Esophagus squamous epithelium (tissue), 5 donors: Measurements from ENCODE around the gene ANKH. TPM values are rescaled to one million over a fixed set of nuclear protein-coding genes. Genes with fewer than 3 reads are reported as not detected.
"Not testable (repeated sequence)": the region's sequence is repeated elsewhere in the genome, so short reads cannot be mapped to it uniquely, and the experiment has no call there.

Experiments
- DNase-seq: peaks from one replicate; lab custom pipeline; 2025; lab: John Stamatoyannopoulos, UW
- H3K27ac ChIP-seq, 4 donors: fragments of 200-600 bp; sonication (generic); one replicate each; pipeline ENCODE4 v1.5.1; 2016 to 2019; ENCODE audit warnings: mild to moderate bottlenecking in 1 of 4
- H3K27me3 ChIP-seq, 4 donors: fragments of 200-600 bp; sonication (generic); 1 replicate in 3 of 4; 2 replicates in 1 of 4; pipeline versions ENCODE4 v1.5.1 to v1.6.0; 2017 to 2021; ENCODE audit warnings: antibody characterized with exemption in 1 of 4
- H3K36me3 ChIP-seq, 3 donors: fragments of 200-600 bp; sonication (generic); one replicate each; pipeline ENCODE4 v1.5.1; 2016 to 2019
- H3K4me1 ChIP-seq, 3 donors: fragments of 200-600 bp; sonication (generic); one replicate each; pipeline ENCODE4 v1.5.1; 2017 to 2019
- H3K4me3 ChIP-seq, 4 donors: fragments of 200-600 bp; sonication (generic); 1 replicate in 3 of 4; 2 replicates in 1 of 4; pipeline ENCODE4 v1.5.1; 2016 to 2019; ENCODE audit warnings: mild to moderate bottlenecking in 2 of 4, moderate library complexity in 1 of 4
- H3K9me3 ChIP-seq, 3 donors: fragments of 200-600 bp; sonication (generic); one replicate each; pipeline ENCODE4 v1.5.1; 2016 to 2019
- CTCF ChIP-seq, 6 experiments: fragments of 450-650 bp in 4 of 6; fragments of 200-600 bp in 2 of 6; sonication (generic) in 2 of 6; IDR thresholded peaks; one replicate each; pipeline ENCODE4 v1.5.1; 2016 to 2019; ENCODE audit warnings: antibody characterized with exemption in 6 of 6, mild to moderate bottlenecking in 4 of 6, moderate library complexity in 4 of 6
- POLR2A ChIP-seq, 4 donors: fragments of 450-650 bp; IDR thresholded peaks; one replicate each; pipeline ENCODE4 v1.6.1; 2017; ENCODE audit warnings: antibody characterized with exemption in 4 of 4, mild to moderate bottlenecking in 4 of 4, moderate library complexity in 3 of 4
- WGBS, 2 donors: methylation state at CpG; one replicate each; pipeline ENCODE4 v1.1.5; 2018; 5-methylcytosine and 5-hydroxymethylcytosine counted together
- intact Hi-C: fragments of 100-400 bp; cut with DNase I; formaldehyde crosslinking; loops from one replicate; pipeline ENCODE4 v1.15.0; 2022
- total RNA-seq, 4 donors: library from RNA; depleted of rRNA; stranded (reverse); fragments of >200 nt; gene quantifications; one replicate each; pipeline ENCODE4 v1.1.0, GENCODE V29; 2016
- donor health status: DM: yes; HTN: yes; CAD: no.

ANKH gene
- total RNA-seq, 4 donors from 2014 or later: 10.0 to 38.0 (median 16.7) TPM

GRCh38 chr5:14809369-14810155 is 62.0 kb downstream of the ANKH start:
- H3K36me3 ChIP-seq: no peaks in the 10 kb centered on the region
- TF ChIP-seq CTCF (IDR thresholded peaks at IDR 0.05) (no peak), POLR2A (IDR thresholded peaks at IDR 0.05) (no peak)
- H3K27me3 ChIP-seq: no peaks in the 10 kb centered on the region
- peak; percentile 12 for DNase-seq
- intact Hi-C loops: no loop called here
- H3K27ac ChIP-seq: peak overlapping the region in 3 of 4 donors; percentile 40 to 77 (median 47)
- peak overlapping the region in 1 of 4 donors; percentile 34 for H3K4me3 ChIP-seq
- peaks cover 0 to 25% (median 14%) of the 10 kb centered on the region in 3 donors for H3K4me1 ChIP-seq
- 41 to 44% methylated on average over 8 to 11 of the region's 11 CpGs for WGBS, 2 donors
- H3K9me3 ChIP-seq: no peaks in the 10 kb centered on the region

GRCh38 chr5:14807471-14807870 is 64.1 kb downstream of the ANKH start:
- WGBS, 2 donors: 85 to 99% methylated on average over 3 of the region's 3 CpGs
- no peaks in the 10 kb centered on the region for H3K36me3 ChIP-seq

GRCh38 chr5:14806456-14806855 is 65.1 kb downstream of the ANKH start:
- Histone ChIP-seq H3K4me1 (peaks cover 0 to 25% (median 14%) of the 10 kb centered on the region in 3 donors), H3K27ac (no peak overlapping the region), H3K36me3 (no peaks in the 10 kb centered on the region), H3K4me3 (no peak overlapping the region), H3K27me3 (no peaks in the 10 kb centered on the region), H3K9me3 (no peaks in the 10 kb centered on the region)
- no peak for TF ChIP-seq CTCF (IDR thresholded peaks at IDR 0.05)
- no peak for TF ChIP-seq POLR2A (IDR thresholded peaks at IDR 0.05)
- intact Hi-C loops: no loop called here
- no peak for DNase-seq
- 70 to 72% methylated on average over 6 to 7 of the region's 7 CpGs for WGBS, 2 donors

More at GRCh38 chr5:14807471-14807870, 64.1 kb downstream of the ANKH start:
- Histone ChIP-seq H3K4me3 (no peak overlapping the region), H3K4me1 (peaks cover 0 to 25% (median 14%) of the 10 kb centered on the region in 3 donors), H3K27ac (peak overlapping the region in 1 of 4 donors; percentile 10), H3K27me3 (no peaks in the 10 kb centered on the region), H3K9me3 (no peaks in the 10 kb centered on the region)
- TF ChIP-seq CTCF (IDR thresholded peaks at IDR 0.05): no peak
- no peak for TF ChIP-seq POLR2A (IDR thresholded peaks at IDR 0.05)
- DNase-seq: no peak
- intact Hi-C loops: no loop called here

- H3K4me1 ChIP-seq: peaks cover 0 to 6% (median 0%) of the 10 kb centered on the region in 3 donors
- H3K27ac ChIP-seq: no peak overlapping the region
- TF ChIP-seq CTCF (IDR thresholded peaks at IDR 0.05) (no peak), POLR2A (IDR thresholded peaks at IDR 0.05) (no peak)
- H3K9me3 ChIP-seq: no peaks in the 10 kb centered on the region
- intact Hi-C loops: no loop called here
- WGBS, 2 donors: 97% methylated on average over 3 of the region's 3 CpGs
- DNase-seq: no peak
- no peaks in the 10 kb centered on the region for H3K27me3 ChIP-seq
- no peaks in the 10 kb centered on the region for H3K36me3 ChIP-seq
- no peak overlapping the region for H3K4me3 ChIP-seq
Measured at GRCh38 chr5:14802541-14802940, 69.0 kb downstream of the ANKH start.

- H3K36me3 ChIP-seq: no peaks in the 10 kb centered on the region
- no peaks in the 10 kb centered on the region for H3K27me3 ChIP-seq
- no peak overlapping the region for H3K4me3 ChIP-seq
- DNase-seq: no peak
- H3K9me3 ChIP-seq: no peaks in the 10 kb centered on the region
- intact Hi-C loops: no loop called here
- TF ChIP-seq CTCF (IDR thresholded peaks at IDR 0.05) (no peak), POLR2A (IDR thresholded peaks at IDR 0.05) (no peak)
- H3K27ac ChIP-seq: no peak overlapping the region
- H3K4me1 ChIP-seq: peaks cover 0 to 6% (median 0%) of the 10 kb centered on the region in 3 donors
- 75 to 77% methylated on average over 3 of the region's 3 CpGs for WGBS, 2 donors
Measured at GRCh38 chr5:14801792-14802191, 69.8 kb downstream of the ANKH start.

- H3K27me3 ChIP-seq, intact Hi-C loops, H3K36me3 ChIP-seq, DNase-seq, H3K27ac ChIP-seq, H3K4me1 ChIP-seq, H3K9me3 ChIP-seq, H3K4me3 ChIP-seq: not testable (repeated sequence)
- WGBS, 2 donors: 71 to 75% methylated on average over 3 to 4 of the region's 4 CpGs
Measured at GRCh38 chr5:14797385-14797784, 74.2 kb downstream of the ANKH start.
